Stimulated activated CD8-positive, alpha-beta memory T cell treated with anti-CD3 and anti-CD28 coated beads, Interleukin-7, amount 100 ng/mL, for 4 hours (primary cell): ENCODE results near the gene NEUROG1.

Experiments used
- DNase-seq, 2 donors: peaks; one replicate each; pipeline ENCODE4 v3.0.0-alpha.2; 2020; ENCODE audit warnings: low read depth in 2 of 2

Gene NEUROG1

DNA sequence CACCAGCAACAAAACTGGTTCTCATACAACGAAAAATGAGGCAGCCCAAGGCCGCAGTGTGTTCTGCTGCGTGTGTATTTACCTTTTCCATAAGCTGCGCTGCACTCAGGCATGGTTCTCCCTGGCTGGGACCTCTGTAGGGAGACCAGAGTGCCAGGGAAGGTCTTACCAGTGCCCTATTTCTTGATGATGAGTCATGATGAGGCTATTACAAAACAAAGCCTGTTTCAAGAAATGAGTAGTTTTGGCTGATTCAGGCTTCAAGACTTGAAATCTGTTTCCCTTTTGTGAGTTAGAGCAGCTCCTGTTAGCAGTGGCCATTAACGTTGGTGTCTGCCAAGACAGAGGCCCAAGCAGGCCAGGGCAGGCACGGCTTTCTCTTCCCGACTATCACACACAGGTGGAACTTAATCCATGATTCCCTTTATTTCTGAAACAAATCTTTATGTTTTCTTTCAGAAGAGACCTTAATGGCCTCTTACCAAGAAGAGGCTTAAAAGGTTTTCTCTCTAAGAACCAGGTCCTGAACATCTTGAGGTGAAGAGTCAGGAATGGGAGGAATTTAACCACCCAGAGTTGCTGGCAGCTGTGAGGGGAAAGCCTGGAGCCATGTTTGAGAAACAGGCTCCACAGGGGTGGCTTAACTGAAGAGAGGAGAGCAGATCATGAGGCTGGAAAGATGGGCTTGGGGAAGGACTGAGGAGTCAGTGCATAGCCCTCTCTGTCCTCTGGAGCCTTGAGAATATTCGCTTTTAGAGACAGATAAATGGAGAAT lies 42.2 kb downstream of the NEUROG1 start:
- no peak for DNase-seq

- DNase-seq = no peak
Measured at GRCh38 chr5:135492319-135492626, 43.5 kb downstream of the NEUROG1 start.

- DNase-seq = no peak
Measured at GRCh38 chr5:135491552-135492318, 44.0 kb downstream of the NEUROG1 start.

DNA sequence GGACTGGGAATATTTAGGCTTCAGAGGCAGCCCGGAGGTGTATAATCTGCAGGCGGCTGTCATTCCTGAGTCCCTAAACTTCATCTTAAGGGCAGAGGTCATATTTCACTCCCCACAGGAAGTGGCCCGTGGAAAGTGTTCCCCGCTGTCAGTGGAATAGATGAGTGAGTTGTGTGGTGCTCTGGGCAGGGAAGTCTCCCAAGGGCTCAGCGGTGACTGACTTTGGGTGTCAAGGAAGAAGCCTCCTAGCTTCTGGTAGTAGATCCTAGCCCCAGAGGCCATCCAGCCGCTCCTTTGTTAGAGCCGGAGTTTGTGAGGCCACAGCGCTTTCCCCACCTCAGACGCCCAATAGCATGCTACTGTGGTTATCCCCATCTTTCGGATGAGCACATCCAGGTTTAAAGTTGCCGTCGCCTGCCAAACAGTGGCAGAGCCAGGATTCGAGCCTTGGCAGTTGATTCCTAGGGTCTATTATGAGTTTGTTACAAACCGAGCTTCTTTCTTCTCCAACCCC lies 44.7 kb downstream of the NEUROG1 start:
- no peak for DNase-seq

GRCh38 chr5:135490245-135491037 lies 45.3 kb downstream of the NEUROG1 start:
- no peak for DNase-seq

GRCh38 chr5:135489466-135490244 lies 46.1 kb downstream of the NEUROG1 start:
- no peak for DNase-seq

- no peak for DNase-seq
Measured at GRCh38 chr5:135488727-135489465, 46.9 kb downstream of the NEUROG1 start.

DNA sequence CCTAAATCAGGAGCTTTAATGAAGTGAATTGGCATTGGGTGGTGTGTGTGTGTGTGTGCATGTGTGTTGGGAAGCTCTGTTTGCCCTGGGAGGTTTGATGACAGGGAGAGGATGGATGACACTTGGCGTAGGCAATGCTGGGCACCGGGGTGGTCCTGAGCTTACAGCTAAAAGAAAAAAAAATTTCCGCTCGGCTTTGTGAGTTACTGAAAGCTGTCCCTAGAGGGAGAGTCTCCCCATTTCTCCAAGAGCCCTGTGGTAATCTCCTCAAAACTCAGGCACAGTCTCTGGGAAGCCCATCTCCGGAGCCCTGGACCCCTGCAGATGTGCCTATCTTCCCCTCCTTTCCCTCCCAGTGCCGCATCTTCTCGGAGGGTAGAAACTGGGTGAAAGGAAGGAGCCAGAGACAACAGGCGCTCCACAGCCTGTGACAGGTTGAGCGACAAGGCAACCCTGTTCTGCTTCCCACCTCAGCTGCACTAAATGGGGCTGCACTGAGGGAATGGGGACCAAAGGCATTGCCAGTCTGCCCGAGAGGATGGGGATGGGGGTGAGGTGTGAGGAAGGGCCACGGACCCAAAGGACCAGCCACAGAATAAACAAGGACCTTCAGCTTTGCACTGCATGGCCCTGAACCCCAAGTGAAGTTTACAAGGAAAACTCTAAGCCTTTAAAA lies 47.8 kb downstream of the NEUROG1 start:
- no peak for DNase-seq

- no peak for DNase-seq
Measured at GRCh38 chr5:135487037-135487395, 48.7 kb downstream of the NEUROG1 start.

GRCh38 chr5:135486131-135487036 lies 49.4 kb downstream of the NEUROG1 start:
- no peak for DNase-seq

GRCh38 chr5:135484674-135485086 lies 51.1 kb downstream of the NEUROG1 start:
- no peak for DNase-seq
